Measurements from ENCODE around the gene HAPSTR1.
"Not testable (repeated sequence)": the region's sequence is repeated elsewhere in the genome, so short reads cannot be mapped to it uniquely, and the experiment has no call there.

The HAPSTR1 gene

GRCh38 chr16:9071377-9071776 lies 20.1 kb upstream of the HAPSTR1 start:
- no peak for DNase-seq (ENCODE audit: low spot score)

- no peak for DNase-seq (ENCODE audit: low spot score)
These were observed 18.6 kb upstream of the HAPSTR1 start for GRCh38 chr16:9072806-9073341.

- no peak for DNase-seq (ENCODE audit: low spot score)
These were observed 16.0 kb upstream of the HAPSTR1 start for GRCh38 chr16:9075299-9076071.

- no peak for DNase-seq (ENCODE audit: low spot score)
These were observed 14.2 kb upstream of the HAPSTR1 start for GRCh38 chr16:9077091-9077809.

GRCh38 chr16:9078467-9079429 lies 12.7 kb upstream of the HAPSTR1 start:
- peak; percentile 38 for DNase-seq (ENCODE audit: low spot score)

GRCh38 chr16:9079430-9079812 lies 12.0 kb upstream of the HAPSTR1 start:
- no peak for DNase-seq (ENCODE audit: low spot score)

GRCh38 chr16:9081158-9081557 lies 10.3 kb upstream of the HAPSTR1 start:
- no peak for DNase-seq (ENCODE audit: low spot score)

- no peak for DNase-seq (ENCODE audit: low spot score)
These were observed 9.6 kb upstream of the HAPSTR1 start for GRCh38 chr16:9081843-9082242.

GRCh38 chr16:9082422-9082821 lies 9.0 kb upstream of the HAPSTR1 start:
- DNase-seq (ENCODE audit: low spot score), result no peak

GRCh38 chr16:9087733-9088132 lies 3.7 kb upstream of the HAPSTR1 start:
- DNase-seq (ENCODE audit: low spot score), result not testable (repeated sequence)

GRCh38 chr16:9088848-9089247 lies 2.6 kb upstream of the HAPSTR1 start:
- no peak for DNase-seq (ENCODE audit: low spot score)

- DNase-seq (ENCODE audit: low spot score), result no peak
These were observed 1.8 kb upstream of the HAPSTR1 start for GRCh38 chr16:9089660-9090059.

GRCh38 chr16:9090101-9090959 lies 1.1 kb upstream of the HAPSTR1 start:
- DNase-seq (ENCODE audit: low spot score), result peak; percentile 34

GRCh38 chr16:9091867-9092281 lies 430 bp downstream of the HAPSTR1 start:
- DNase-seq (ENCODE audit: low spot score), result no peak

- peak; percentile 48 for DNase-seq (ENCODE audit: low spot score)
These were observed 986 bp downstream of the HAPSTR1 start for GRCh38 chr16:9092282-9092977.

GRCh38 chr16:9092978-9093344 lies 1.5 kb downstream of the HAPSTR1 start:
- DNase-seq (ENCODE audit: low spot score), result no peak

- DNase-seq (ENCODE audit: low spot score), result no peak
These were observed 2.8 kb downstream of the HAPSTR1 start for GRCh38 chr16:9094011-9094846.

- no peak for DNase-seq (ENCODE audit: low spot score)
These were observed 3.7 kb downstream of the HAPSTR1 start for GRCh38 chr16:9095171-9095570.

- DNase-seq (ENCODE audit: low spot score), result no peak
These were observed 4.4 kb downstream of the HAPSTR1 start for GRCh38 chr16:9095656-9096397.
